GM18873 (cell line): ENCODE data around the gene PDZRN3.

ENCODE experiments used
- ATAC-seq: cut with Tn5 transposase; IDR thresholded peaks from one replicate; pipeline ENCODE4 v1.9.1; 2021; ENCODE audit warnings: mild to moderate bottlenecking, moderate library complexity, moderate number of reproducible peaks; ENCODE audit not compliant: unreplicated experiment, low FRiP score

Gene PDZRN3

DNA sequence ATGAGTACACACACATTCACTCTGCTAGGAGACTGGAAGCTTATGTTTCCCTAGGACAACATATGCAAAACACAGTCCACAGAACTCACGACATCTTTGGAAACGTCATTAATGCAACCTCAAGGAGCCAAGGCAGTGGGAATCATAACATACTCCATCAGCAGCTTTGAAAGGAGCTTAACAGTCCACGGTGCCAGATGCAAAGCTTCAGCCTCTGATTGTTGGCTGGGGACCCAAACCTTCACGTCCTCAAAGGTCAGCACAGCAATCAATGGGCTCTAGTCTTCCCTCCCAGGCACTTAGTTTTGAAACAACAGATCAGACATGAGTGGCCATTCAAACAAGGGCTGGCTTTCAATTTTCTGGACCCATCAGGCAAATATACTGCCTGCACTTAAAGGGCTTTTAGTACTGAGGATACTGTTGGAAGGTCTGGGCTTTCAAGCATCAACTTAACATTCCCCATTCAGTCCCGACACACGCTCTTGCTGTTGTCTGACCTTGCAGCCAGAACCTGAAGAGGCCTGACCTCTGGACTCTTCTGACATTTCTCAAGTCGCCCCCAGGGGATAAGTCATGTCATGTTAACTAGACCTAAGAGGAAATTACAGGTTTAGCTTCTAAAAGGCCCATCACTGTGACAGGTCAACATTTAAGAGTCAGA is 223.0 kb downstream of the PDZRN3 start:
- ATAC-seq = no peak

DNA sequence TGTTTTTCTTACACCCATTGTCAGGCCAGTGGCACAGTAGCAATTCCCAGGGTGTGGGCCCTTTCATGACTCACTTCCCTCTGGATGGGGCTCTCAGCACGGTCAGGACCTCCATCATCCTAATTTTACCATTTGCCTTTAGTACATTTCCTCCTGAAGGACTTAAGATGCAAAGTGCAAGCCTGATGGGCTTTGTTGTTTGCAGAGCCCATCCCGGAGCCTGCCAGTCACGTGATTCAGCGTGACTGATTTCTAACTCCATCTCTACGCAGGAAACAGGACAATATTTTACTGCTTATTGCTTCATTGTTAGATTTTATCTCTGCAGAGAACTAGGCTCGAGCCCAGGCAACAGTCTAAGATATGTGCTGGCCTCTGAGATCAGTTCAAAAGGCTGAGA is 223.7 kb downstream of the PDZRN3 start:
- ATAC-seq = no peak

GRCh38 chr3:73399666-73400253 is 225.0 kb downstream of the PDZRN3 start:
- no peak for ATAC-seq

DNA sequence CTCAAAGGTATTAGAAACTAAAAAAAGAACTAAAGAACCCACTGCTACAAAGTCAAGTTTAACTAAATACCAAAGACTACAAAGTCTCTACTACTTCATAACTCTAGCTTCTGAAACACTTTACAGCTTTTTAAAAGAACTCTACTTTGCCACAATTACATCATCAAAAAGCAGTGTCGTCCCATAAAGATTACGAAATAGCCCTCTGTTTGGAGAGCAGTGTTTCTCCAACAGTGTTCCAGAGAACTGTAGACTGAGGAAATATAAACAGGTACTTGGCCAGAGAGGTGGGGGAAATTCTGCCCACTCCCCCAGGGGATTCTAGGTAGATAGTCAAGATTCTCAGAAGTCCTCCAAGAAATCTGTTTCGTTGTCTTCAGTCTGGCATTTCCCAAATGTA is 225.6 kb downstream of the PDZRN3 start:
- no peak for ATAC-seq

GRCh38 chr3:73398084-73398483 is 226.7 kb downstream of the PDZRN3 start:
- no peak for ATAC-seq

- ATAC-seq = no peak
Measured at GRCh38 chr3:73394240-73394639, 230.5 kb downstream of the PDZRN3 start.

- no peak for ATAC-seq
Measured at GRCh38 chr3:73393005-73393404, 231.7 kb downstream of the PDZRN3 start.

DNA sequence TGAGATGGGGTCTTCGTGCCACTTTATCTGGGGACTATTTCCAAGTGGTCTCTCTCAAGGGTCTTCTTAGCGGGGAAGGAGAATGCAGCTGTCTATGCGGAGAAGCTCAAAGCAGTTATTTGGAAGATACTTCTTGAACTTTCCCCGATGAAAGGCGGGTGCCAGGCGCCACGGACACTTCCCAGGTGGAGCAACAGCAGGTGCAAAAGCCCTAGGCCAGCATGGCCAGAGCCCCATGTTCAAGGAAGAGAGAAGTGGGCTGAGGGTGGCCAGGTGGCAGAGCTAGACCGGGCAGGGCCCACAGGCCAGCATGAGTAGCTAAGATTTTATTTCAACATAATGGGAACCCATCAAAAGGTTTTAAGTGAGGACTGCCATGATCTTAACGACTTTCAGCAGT is 232.8 kb downstream of the PDZRN3 start:
- ATAC-seq = no peak

- no peak for ATAC-seq
Measured at GRCh38 chr3:73389928-73390327, 234.8 kb downstream of the PDZRN3 start.

DNA sequence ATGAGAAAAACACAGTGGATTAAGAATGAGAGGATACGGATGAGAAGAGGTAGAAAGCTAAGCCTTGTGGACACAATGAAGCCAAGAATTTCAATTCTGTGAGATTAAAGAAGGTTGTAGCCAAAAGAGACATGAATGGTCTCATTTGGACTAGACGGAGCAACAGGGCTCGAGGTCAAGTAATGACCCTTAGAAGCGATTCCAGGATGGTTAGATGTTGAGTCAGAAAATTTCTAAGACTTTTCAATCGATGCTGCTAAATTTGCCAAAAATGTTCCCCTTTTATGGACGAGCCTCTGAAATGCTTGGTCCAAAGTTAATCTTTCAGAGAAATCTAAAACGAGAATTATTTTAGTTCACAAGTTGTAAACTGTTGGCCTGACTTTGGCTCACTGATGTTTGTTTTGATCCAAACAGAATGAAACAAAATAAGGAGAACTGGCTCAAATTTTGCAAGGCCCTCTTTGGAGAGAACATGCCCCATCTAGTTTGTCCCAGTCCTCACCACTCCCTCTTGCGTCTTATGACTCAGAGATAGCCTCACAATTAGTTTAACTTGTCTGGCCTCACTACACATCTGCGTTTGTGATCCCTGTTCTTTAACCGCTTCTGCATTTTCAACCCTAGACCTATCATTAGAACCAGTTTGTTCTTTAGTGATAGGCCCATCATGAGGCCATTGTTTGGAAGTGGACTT is 235.5 kb downstream of the PDZRN3 start:
- no peak for ATAC-seq

DNA sequence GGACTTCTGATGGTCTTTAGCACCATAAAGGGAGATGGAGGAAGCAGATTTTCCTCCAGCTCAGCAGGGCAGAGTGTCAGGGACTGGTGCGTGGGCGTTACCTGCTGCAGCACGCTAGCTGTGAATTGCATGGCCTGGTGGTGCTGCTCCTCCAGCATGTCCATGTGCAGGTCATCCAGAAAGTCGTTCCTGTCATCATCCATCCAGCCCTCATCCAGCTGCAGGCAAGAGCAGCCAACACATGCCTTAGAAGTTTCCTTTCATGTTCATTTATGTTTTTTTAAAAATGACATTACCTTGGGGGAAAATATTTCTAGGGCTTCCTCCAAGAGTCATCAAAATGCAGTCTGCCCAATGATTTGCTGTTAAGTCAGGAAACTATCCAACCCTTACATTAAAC is 239.2 kb downstream of the PDZRN3 start:
- no peak for ATAC-seq

- ATAC-seq = no peak
Measured at GRCh38 chr3:73384091-73384906, 240.4 kb downstream of the PDZRN3 start.

DNA sequence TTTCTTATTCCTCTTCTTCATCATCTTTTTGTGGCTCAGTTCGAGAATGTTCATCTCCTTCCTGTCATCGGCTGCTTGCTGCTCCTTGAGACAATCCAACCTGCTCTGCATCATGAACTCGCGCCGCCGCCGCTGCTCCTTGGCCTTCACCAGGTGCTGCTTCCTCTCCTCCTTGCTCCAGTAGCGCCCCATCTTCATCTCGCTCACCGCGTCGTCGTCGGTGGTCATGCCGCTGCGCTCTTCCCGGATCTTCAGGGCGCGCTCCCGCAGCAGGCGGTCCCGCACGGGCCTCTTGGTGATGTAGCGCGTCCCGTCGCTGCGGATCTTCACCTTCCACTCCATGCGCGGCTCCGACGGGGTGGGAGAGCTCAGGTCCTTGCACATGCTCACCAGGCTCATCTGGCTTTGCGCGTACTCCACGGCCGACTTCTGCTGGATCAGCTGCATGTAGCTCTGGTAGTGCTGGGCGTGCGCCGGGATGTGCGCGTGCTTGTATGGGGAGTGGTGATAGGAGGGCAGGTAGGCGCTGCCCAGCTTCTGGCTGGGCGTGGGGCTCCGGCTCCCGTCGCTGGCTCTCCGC is 241.2 kb downstream of the PDZRN3 start:
- ATAC-seq = no peak

DNA sequence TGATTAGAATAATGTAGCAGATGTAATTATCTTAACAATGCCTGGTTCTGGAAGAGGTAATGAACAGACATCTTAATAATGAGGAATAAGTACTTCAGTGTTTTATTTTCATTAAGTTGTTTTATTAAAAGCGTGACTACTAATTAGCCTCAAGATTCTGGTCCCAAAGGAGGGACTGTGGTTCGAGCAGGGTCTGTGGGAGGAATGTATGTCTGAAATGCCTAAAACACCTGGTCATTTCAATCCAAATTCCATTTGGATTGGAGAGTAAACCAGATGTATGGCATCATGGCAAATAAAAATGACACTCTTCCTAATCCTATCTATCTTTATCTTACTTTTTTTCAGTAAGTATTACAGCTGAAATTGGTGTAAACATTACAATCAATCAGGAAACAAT is 243.2 kb downstream of the PDZRN3 start:
- no peak for ATAC-seq

DNA sequence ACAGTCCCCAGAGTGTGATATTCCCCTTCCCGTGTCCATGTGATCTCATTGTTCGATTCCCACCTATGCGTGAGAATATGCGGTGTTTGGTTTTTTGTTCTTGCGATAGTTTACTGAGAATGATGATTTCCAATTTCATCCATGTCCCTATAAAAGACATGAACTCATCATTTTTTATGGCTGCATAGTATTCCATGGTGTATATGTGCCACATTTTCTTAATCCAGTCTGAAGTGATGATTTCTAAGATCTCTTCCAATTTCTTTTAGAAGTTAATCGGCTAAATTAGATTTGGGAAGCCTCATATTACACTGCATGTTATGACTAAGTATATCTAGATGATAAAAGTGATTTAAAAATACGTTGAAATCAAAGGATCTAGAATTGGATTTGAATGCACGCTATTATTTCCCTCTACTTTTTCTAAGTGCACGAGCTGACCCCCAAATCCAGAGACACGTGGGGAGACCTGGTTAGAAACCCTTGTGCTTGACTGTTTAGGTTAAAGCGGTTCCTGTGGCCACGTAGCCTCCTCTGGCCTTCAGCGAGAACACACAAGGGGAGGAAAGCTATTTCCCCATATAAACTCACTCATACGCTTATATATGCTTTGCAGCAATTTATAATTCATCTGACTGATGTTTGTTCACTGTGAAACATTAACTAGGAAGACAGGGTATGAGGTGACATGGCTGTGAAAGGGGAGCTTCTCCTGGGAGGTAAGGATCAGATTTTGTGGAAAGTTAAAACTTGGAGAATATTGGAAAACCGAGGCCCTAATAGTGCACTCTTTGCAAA is 243.8 kb downstream of the PDZRN3 start:
- no peak for ATAC-seq

DNA sequence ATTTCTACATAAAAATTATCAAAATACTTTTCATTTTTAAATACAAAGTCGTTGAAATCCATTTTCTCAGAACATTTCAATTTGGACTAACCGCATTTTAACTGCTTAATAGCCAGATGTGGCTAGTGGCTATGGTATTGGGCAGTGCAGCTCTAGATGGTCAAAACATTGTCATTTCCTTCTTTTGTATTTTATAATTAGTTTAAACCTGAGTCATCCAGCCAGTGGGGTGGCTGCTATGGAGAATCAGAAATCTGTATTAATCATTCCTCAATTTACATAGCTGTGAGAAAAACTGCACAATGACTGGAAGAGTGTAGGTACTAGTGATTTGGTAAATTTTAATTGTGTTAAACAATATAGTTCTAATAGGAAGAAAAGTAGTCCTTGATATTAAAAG is 245.3 kb downstream of the PDZRN3 start:
- no peak for ATAC-seq

- ATAC-seq = no peak
Measured at GRCh38 chr3:73378207-73378606, 246.5 kb downstream of the PDZRN3 start.

GRCh38 chr3:73365756-73366397 is 258.9 kb downstream of the PDZRN3 start:
- ATAC-seq = no peak

- no peak for ATAC-seq
Measured at GRCh38 chr3:73364517-73364916, 260.2 kb downstream of the PDZRN3 start.
